ENCODE results near the gene UBE2O. TPM values are rescaled to one million over a fixed set of nuclear protein-coding genes. Genes with fewer than 3 reads are reported as not detected.

The UBE2O gene
- total RNA-seq, 2 donors from 2014 or later = 17.1 to 30.3 TPM

DNA sequence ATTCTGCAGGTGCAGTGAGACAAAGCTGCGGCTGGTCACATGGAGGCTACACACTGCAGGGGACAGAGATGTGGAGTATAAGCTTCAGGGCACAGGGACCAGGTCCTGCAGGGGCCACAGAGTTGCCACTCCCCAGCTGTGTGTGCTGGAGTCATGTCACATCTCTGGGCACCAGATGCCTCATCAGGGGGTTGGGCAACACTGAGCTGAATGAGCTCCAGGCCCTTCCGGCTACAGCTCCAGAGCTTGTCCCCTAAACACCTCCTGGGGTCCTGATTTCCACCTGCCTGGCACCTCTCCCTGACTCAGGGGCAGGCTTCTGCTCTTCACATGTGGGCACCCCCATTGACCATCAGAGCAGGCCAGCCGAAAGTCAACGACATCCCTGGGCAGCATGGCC lies 36.1 kb downstream of the UBE2O start:
- Histone ChIP-seq H3K9me3 (no peaks in the 10 kb centered on the region), H3K36me3 (replicated peaks in 1 of 2; ENCODE audit: insufficient read depth in 1 of 2, low read depth in 2 of 2) (no peaks in the 10 kb centered on the region), H3K27me3 (no peaks in the 10 kb centered on the region), H3K27ac (peak overlapping the region in 1 of 4 donors; percentile 48), H3K4me1 (peaks cover 43% of the 10 kb centered on the region), H3K4me3 (no peak overlapping the region)
- no peak for DNase-seq
- 100% methylated on average over 1 to 4 of the region's 4 CpGs for WGBS, 2 donors
- intact Hi-C loops (cut with DNase I) = no loop called here
- TF ChIP-seq POLR2A (IDR thresholded peaks at IDR 0.05) = no peak
- TF ChIP-seq, protein P1, sequence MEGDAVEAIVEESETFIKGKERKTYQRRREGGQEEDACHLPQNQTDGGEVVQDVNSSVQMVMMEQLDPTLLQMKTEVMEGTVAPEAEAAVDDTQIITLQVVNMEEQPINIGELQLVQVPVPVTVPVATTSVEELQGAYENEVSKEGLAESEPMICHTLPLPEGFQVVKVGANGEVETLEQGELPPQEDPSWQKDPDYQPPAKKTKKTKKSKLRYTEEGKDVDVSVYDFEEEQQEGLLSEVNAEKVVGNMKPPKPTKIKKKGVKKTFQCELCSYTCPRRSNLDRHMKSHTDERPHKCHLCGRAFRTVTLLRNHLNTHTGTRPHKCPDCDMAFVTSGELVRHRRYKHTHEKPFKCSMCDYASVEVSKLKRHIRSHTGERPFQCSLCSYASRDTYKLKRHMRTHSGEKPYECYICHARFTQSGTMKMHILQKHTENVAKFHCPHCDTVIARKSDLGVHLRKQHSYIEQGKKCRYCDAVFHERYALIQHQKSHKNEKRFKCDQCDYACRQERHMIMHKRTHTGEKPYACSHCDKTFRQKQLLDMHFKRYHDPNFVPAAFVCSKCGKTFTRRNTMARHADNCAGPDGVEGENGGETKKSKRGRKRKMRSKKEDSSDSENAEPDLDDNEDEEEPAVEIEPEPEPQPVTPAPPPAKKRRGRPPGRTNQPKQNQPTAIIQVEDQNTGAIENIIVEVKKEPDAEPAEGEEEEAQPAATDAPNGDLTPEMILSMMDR (IDR thresholded peaks at IDR 0.05) = no peak
- no peak for ATAC-seq

DNA sequence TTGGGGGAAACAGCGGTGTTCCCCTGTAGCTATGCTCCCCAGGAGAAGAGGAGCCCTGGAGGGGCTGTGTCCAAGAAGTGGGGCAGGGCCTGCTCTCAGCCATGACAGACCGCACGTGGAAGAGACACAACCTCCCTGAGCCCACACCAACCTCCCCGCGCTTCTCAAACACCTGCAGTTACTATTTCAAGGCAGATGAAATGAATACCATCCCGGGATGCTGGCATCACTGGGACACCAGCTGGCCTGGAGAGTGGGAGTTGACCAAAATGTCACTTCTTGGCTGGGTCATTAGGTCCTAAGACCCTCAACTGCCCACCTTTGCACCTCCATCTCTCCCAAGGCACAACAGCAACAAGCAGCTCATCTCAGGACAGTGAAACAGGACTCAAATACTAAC lies 36.5 kb downstream of the UBE2O start:
- Histone ChIP-seq H3K4me1 (peaks cover 43% of the 10 kb centered on the region), H3K36me3 (replicated peaks in 1 of 2; ENCODE audit: insufficient read depth in 1 of 2, low read depth in 2 of 2) (no peaks in the 10 kb centered on the region), H3K27me3 (no peaks in the 10 kb centered on the region), H3K27ac (no peak overlapping the region), H3K9me3 (no peaks in the 10 kb centered on the region), H3K4me3 (no peak overlapping the region)
- WGBS, 2 donors = 86 to 88% methylated on average over 1 to 6 of the region's 6 CpGs
- intact Hi-C loops (cut with DNase I) = no loop called here
- no peak for DNase-seq
- no peak for TF ChIP-seq POLR2A (IDR thresholded peaks at IDR 0.05)
- TF ChIP-seq, protein P1 (IDR thresholded peaks at IDR 0.05) = no peak
- ATAC-seq = no peak

DNA sequence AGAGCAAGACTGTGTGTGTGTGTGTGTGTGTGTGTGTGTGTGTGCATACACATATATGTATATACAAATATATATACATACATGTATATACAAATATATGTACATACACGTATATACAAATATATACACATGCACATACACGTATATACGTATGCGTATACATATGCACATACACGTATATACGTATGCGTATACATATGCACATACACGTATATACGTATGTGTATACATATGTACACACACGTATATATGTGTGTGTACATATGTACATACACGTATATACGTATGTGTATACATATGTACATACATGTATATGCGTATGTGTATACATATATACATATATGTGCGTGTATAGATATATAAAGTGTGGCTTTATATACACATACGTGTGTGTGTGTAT lies 37.2 kb downstream of the UBE2O start:
- Histone ChIP-seq H3K27ac (no peak overlapping the region), H3K4me1 (peaks cover 40% of the 10 kb centered on the region), H3K9me3 (no peaks in the 10 kb centered on the region), H3K27me3 (no peaks in the 10 kb centered on the region), H3K36me3 (replicated peaks in 1 of 2; ENCODE audit: insufficient read depth in 1 of 2, low read depth in 2 of 2) (no peaks in the 10 kb centered on the region), H3K4me3 (no peak overlapping the region)
- WGBS, 2 donors = 78 to 79% methylated on average over 15 of the region's 15 CpGs
- TF ChIP-seq, protein P1 (IDR thresholded peaks at IDR 0.05) = no peak
- no peak for TF ChIP-seq POLR2A (IDR thresholded peaks at IDR 0.05)
- intact Hi-C loops (cut with DNase I) = no loop called here
- ATAC-seq (no peak), DNase-seq (no peak)

DNA sequence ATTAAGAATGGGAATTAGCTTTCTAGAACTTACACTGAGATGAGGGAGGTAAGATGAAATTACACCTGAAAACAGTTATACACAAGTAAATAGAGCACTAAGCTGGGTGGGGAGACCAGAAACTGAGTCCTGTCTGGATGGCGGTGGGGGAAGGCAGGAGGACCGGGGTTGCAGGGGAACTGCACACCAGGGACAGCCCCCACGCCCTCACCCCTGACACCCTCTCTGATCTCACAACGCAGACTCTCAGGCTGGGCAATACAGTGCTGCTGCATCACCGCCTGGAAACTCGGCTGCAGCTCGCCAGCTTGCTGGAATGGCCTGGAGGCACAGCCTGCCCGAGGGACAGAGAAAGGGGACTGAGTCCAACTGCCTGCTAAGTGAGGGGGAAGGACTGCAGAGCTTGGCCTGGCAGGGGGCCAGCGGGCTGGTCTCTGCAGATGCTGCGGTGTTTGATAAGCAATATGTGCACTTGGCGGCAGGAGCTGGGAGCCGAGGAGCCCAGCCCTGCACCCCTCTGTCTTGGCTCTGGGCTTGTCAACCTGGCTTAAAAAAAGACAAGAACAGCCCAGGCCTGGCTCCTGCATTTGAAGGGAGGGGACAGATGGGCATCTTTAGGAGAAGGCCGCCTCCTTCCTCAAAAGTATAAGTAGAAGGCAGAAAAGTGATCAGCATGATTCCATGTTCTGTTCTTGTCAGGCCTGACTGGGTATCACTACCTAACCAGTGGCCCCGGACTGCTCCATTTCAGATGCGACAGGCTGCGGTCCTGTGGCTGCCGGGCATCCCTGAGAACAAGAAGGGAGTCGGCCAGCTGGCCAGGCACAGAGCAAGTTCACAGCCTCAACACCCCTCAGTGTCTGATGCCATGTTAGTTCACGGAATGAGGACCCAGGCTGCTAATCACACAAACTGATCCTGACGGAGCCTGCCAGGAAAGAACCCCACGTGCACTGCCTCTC lies 38.3 kb downstream of the UBE2O start:
- Histone ChIP-seq H3K27me3 (no peaks in the 10 kb centered on the region), H3K4me3 (no peak overlapping the region), H3K36me3 (replicated peaks in 1 of 2; ENCODE audit: insufficient read depth in 1 of 2, low read depth in 2 of 2) (no peaks in the 10 kb centered on the region), H3K4me1 (peaks cover 30% of the 10 kb centered on the region), H3K27ac (no peak overlapping the region), H3K9me3 (no peaks in the 10 kb centered on the region)
- DNase-seq (peak; percentile 51 to 81 (median 74)), ATAC-seq (peak; percentile 51)
- TF ChIP-seq POLR2A (IDR thresholded peaks at IDR 0.05) = no peak
- TF ChIP-seq, protein P1 (IDR thresholded peaks at IDR 0.05) = no peak
- intact Hi-C loops (cut with DNase I) = no loop called here
- 44 to 49% methylated on average over 15 to 21 of the region's 21 CpGs for WGBS, 2 donors

Data from body of pancreas (tissue), 4 donors.